NB4 (cell line): ENCODE measurements around the gene TBX4.

Experiments
- DNase-seq: peaks from one replicate; pipeline ENCODE4 v3.0.0; 2010; ENCODE audit warnings: low read depth
- H3K4me3 ChIP-seq: one replicate; pipeline ENCODE4 v1.5.1; 2011; ENCODE audit warnings: mild to moderate bottlenecking, low read depth, low read length, moderate library complexity
- MAX ChIP-seq: IDR thresholded peaks from 2 replicates; pipeline ENCODE4 v1.6.1; 2011; ENCODE audit warnings: low read depth, low read length
- MYC ChIP-seq: IDR thresholded peaks from 2 replicates; pipeline ENCODE4 v1.6.1; 2011; ENCODE audit warnings: low read depth, low read length
- POLR2A ChIP-seq: IDR thresholded peaks from 2 replicates; pipeline ENCODE4 v1.6.1; 2011; ENCODE audit warnings: mild to moderate bottlenecking; ENCODE audit not compliant: insufficient read length; ENCODE audit errors: extremely low read depth
- TF ChIP-seq, protein P1 (sequence below): IDR thresholded peaks from one replicate; pipeline ENCODE4 v1.5.1; 2012; ENCODE audit warnings: low read depth, low read length

TBX4 gene

GRCh38 chr17:61421460-61421859, 30.8 kb upstream of the TBX4 start:
- TF ChIP-seq POLR2A (no peak), MYC (no peak), MAX (no peak)
- TF ChIP-seq, protein P1, sequence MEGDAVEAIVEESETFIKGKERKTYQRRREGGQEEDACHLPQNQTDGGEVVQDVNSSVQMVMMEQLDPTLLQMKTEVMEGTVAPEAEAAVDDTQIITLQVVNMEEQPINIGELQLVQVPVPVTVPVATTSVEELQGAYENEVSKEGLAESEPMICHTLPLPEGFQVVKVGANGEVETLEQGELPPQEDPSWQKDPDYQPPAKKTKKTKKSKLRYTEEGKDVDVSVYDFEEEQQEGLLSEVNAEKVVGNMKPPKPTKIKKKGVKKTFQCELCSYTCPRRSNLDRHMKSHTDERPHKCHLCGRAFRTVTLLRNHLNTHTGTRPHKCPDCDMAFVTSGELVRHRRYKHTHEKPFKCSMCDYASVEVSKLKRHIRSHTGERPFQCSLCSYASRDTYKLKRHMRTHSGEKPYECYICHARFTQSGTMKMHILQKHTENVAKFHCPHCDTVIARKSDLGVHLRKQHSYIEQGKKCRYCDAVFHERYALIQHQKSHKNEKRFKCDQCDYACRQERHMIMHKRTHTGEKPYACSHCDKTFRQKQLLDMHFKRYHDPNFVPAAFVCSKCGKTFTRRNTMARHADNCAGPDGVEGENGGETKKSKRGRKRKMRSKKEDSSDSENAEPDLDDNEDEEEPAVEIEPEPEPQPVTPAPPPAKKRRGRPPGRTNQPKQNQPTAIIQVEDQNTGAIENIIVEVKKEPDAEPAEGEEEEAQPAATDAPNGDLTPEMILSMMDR, result no peak
- H3K4me3 ChIP-seq, result no peak overlapping the region
- DNase-seq, result no peak

- TF ChIP-seq, protein P1, result no peak
- no peak for TF ChIP-seq MAX
- TF ChIP-seq POLR2A, result no peak
- no peak for TF ChIP-seq MYC
- no peak for DNase-seq
These were observed 30.0 kb upstream of the TBX4 start for GRCh38 chr17:61422116-61422799.

DNA sequence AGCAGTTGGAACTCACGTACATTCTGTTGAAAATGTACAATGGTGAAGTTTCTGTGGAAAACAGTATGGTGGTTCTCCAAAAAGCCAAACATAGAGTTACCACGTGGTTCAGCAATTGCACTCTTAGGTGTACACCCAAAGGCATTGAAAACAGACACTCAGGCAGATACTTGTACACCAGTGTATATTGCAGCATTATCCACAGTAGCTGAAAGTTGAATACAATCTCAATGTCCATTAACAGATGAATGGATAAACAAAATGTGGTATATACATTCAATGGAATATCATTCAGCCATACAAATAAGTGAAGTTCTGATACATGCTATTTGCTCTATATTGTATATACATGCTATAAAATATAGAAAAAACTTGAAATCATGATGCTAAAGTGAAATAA, 29.4 kb upstream of the TBX4 start:
- DNase-seq, result no peak
- no peak overlapping the region for H3K4me3 ChIP-seq
- no peak for TF ChIP-seq MYC
- TF ChIP-seq, protein P1, result no peak

More at GRCh38 chr17:61422116-61422799, 30.0 kb upstream of the TBX4 start:
- no peak overlapping the region for H3K4me3 ChIP-seq

DNA sequence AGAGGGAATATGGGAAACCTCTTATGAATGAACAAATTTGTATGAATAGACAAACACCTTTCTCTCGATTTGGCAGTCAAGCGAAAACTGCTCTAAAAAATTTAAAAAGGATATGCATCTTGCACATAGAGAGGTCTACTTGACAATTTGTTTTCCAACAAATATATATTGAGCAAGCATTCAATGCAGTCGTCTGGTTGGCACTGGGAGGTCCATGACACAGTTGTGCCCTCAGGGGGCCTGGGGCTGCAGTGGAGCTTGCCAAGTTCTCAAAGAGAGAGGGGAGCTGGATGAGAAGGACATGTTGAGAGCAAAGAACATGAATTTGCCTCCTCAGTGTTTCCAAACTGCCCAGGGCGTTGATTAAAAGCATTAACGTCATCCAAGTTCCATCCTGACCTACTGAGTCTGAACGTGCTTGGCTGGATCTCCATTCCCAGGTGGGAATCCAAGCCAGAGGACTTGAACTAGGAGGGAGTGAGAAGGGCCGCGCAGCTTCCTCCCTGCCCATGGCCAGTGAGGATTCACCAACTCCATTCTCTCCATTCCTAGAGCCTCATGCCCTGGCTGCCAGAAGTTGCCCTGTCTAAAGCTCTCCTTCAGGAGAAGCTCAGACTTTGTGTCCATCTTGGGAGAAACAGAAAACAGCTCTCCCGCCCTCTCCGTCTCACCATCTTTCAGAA, 28.1 kb upstream of the TBX4 start:
- no peak for DNase-seq
- TF ChIP-seq MAX (no peak), POLR2A (no peak), MYC (no peak)
- TF ChIP-seq, protein P1, result no peak
- H3K4me3 ChIP-seq, result no peak overlapping the region

DNA sequence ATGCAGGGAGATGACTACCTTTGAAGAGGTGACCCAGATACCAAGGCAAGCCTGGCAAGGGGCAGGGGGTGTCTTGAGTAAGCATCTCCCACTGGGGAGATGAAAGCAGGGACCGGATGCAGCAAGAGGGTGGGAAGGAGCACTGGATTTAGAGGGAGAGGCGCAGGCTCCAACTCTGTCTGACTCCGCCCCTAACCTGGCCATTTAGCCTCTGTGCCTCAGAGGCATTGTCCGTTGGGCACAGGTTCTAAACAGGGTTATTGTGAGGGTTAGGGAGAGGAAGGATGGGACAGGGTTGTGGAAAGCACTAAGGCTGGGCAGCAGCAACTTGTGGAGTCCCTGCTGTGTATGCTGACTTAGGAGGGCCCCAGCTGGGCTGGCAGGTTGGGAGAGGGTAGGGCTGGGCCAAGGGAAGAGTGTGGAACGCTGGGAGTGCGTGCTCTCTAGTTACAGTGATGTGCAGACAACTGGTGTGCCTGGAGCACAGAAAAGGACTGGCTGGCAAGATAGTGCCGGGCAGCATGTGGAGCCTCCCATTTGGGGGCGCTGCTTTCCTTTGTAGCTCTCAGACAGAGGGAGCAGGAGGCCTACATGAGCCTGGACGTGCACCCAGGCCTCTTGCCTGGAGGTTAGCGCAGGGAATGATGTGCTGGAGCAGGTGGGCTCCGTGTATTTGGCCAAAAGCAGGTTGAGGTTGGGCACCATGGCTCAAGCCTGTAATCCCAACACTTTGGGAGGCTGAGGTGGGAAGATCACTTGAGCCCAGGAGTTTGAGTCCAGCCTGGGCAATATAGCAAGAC, 26.3 kb upstream of the TBX4 start:
- no peak overlapping the region for H3K4me3 ChIP-seq
- no peak for TF ChIP-seq MYC
- no peak for TF ChIP-seq MAX
- TF ChIP-seq, protein P1, result no peak
- TF ChIP-seq POLR2A, result no peak
- DNase-seq, result no peak
